Stimulated activated CD4-positive, alpha-beta T cell treated with anti-CD3 and anti-CD28 coated beads, Interleukin-4, amount 100 ng/mL, for 48 hours (primary cell): ENCODE results near the gene TTR.

Experiments
- DNase-seq, 2 donors: peaks; one replicate each; pipeline ENCODE4 v3.0.0-alpha.2; 2020; ENCODE audit warnings: low read depth in 2 of 2

The TTR gene

GRCh38 chr18:31616586-31616985 lies 24.9 kb downstream of the TTR start:
- no peak for DNase-seq

- DNase-seq, result no peak
These were observed 25.5 kb downstream of the TTR start for GRCh38 chr18:31617031-31617717.

DNA sequence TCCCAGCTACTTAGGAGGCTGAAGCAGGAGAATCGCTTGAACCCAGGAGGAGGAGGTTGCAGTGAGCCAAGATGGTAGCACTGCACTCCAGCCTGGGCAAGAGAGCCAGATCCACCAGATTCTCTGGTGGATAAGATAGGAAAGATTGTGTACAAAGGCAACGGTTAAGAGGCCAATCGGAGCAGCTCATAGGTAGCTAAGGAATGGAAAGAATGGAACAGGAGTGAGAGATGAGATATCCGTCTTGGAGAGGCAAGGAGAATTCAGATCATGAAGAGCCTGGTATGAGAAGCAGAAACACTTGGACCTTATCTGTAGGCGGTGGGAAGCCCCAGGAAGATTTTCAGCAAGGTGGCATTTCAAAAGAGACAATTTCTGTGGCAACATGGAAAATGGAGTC lies 27.1 kb downstream of the TTR start:
- DNase-seq, result no peak

DNA sequence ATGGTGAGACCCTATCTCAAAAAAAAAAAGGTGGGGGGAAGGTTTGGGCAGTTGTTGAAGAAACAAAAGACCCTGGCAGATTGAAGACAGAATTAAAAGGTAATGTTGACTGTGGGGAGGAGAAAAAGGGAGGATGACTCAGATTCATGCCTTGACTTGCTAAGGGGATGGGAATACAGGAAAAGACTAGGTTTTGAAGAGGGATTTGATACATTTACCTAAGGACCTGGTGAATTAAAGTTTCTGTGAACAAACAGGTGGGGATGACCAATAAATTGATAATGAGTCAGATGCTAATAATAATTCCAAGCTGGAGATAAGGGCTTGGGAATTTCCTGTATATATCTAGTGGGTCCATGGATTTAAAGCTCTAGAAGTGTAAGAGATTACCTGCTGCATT lies 27.6 kb downstream of the TTR start:
- DNase-seq, result no peak

DNA sequence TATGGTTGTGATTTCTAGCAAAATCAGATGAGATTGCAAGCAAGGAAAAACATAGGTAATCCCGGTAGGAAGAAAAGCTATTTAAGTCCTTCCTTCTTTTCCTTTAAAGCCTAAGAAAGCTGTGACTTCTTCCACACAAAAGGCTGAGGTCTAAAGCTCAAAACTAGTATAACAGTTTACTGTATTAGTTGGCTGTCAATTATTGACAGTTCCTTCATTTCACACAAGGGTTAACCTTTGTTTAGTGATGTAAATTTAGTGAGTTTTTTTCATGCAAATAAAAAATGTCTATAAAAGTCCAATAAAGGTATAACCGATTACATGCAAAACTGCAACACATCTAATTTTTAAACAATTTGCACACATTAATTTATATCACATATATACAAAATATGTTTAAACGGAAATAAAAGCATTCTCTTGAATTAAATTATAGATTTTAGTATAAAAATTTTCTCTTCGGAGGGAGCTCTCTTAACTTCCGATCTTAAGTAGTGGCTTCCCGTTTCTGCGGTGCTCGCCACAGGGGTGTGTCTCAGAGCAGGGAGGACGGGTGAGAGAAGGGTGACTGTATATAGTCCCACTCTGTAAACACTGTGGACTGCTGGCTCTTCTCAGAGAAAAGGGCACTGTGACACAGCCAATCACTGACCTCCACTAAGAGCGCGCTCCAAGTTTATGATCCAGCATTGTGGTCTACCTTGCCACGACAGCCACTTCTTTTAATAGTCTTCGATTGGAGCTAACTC lies 33.4 kb downstream of the TTR start:
- DNase-seq, result no peak

DNA sequence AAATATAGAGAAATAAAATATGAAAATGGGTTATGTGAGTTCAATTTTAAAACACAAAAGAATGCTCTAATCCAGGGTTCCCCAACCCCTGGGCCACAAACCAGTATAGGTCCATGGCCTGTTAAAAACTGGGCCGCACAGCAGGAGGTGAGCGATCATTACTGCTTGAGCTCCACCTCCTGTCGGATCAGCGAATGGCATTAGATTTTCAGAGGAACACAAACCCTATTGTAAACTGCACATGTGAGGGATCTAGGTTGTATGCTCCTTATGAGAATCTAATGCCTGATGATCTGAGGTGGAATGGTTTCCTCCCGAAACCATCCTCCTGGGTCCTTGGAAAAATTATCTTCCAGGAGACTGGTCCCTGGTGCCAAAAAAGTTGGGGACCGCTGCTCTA lies 34.7 kb downstream of the TTR start:
- no peak for DNase-seq

DNA sequence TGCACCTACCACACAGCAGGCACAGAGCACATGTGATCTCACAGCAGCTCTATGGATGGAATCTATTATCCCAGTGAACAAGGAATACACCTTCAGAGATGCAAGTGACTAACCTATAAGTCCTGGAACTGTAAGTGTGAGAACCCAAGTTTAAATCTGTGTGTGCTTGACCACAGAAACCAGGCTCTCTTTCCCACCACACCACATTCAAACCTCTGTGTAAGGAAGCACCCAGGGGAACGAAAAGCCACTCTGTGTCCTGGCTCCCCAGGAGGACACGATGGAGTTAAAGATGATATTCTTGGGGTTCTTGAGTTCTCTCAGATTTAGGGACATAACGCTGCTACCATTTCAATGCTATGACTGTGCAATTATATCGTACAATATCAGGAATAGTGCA lies 38.9 kb downstream of the TTR start:
- no peak for DNase-seq

- no peak for DNase-seq
These were observed 39.8 kb downstream of the TTR start for GRCh38 chr18:31631526-31631925.

- no peak for DNase-seq
These were observed 40.7 kb downstream of the TTR start for GRCh38 chr18:31632356-31632755.

GRCh38 chr18:31633392-31634330 lies 42.0 kb downstream of the TTR start:
- no peak for DNase-seq

DNA sequence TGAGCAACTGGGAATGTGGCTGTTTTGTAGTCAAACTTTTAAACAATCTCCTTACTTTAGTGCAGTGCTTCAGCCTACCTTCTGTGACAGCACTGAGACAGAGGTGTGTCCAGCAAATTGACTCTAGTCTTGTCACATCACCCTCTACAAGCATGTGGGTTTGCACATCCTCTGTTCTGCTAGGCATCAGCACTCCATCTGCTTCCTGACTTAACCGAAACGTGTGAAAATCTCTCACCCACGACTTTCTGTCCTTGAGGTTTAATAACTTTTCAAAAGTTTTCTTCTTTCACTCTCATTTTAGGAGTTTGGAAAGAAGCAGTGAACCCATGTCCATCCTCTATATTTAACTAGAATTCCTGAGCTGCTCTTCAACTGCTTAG lies 42.6 kb downstream of the TTR start:
- no peak for DNase-seq

GRCh38 chr18:31636387-31636786 lies 44.7 kb downstream of the TTR start:
- no peak for DNase-seq

GRCh38 chr18:31637445-31637844 lies 45.8 kb downstream of the TTR start:
- no peak for DNase-seq

- DNase-seq, result no peak
These were observed 51.3 kb downstream of the TTR start for GRCh38 chr18:31643003-31643402.

DNA sequence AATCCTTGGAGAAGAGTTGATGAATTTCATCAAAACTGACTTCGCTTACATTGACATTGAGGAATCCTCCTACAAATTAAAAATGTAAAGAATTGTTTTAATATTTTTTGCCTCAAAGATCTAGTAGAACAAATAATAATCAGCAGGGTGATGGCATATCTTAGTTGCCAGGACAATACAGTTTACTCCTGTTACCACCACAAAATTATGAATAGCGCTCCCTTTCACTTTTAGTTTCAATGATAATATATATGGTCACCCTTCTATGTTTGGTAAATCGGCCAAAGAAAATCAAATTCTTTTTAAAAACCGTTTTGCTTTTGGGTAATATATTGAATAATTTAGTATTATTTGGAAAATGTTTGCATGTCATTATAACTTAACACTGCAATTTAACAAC lies 53.7 kb downstream of the TTR start:
- no peak for DNase-seq

GRCh38 chr18:31646332-31647126 lies 54.9 kb downstream of the TTR start:
- no peak for DNase-seq

GRCh38 chr18:31647127-31647753 lies 55.6 kb downstream of the TTR start:
- DNase-seq, result no peak
